GM12878 (cell line): Measurements from ENCODE around the gene NUMA1. TPM values are rescaled to one million over a fixed set of nuclear protein-coding genes. Genes with fewer than 3 reads are reported as not detected.
A peak's percentile ranks its signal among the peaks of the same experiment; 100 is the strongest.

Experiments used
- ATAC-seq: fragments of 200-7000 bp; cut with Tn5 transposase; 3 replicates; pipeline ENCODE4 v1.9.1; 2020; ENCODE audit warnings: mild to moderate bottlenecking, moderate library complexity
- BruUV-seq: library from RNA; stranded (reverse); fragments of 400-500 nt; replicated peaks from 2 replicates; lab custom pipeline; 2021; lab: Mats Ljungman, UMichigan
- CTCF ChIA-PET: fragments of 300-600 bp; sonication (Branson Sonifier 250); formaldehyde crosslinking; extraction: SDS; loops from one replicate; lab custom pipeline; 2021; ENCODE audit warnings: inconsistent platforms; lab: Yijun Ruan, JAX
- POLR2A ChIA-PET: fragments of 350-600 bp; formaldehyde crosslinking; extraction: SDS; loops from one replicate; lab custom pipeline; 2021; ENCODE audit warnings: inconsistent platforms; lab: Charles Lee
- RAD21 ChIA-PET: fragments of 300-600 bp; sonication (Branson Sonifier 250); formaldehyde crosslinking; loops from one replicate; lab custom pipeline; 2023; ENCODE audit warnings: antibody characterized with exemption; ENCODE audit not compliant: unreplicated experiment; lab: Charles Lee
- SMC1A ChIA-PET: fragments of 300-600 bp; sonication (Branson Sonifier 250); formaldehyde crosslinking; loops from one replicate; lab custom pipeline; 2023; ENCODE audit not compliant: unreplicated experiment, uncharacterized antibody; lab: Charles Lee
- DNase-seq: peaks from one replicate; pipeline ENCODE4 v3.0.0-alpha.2; 2011; ENCODE audit warnings: low read depth, low spot score
- FAIRE-seq: peaks from 3 replicates; lab custom pipeline; 2011; peaks lifted over from hg19 to GRCh38; lab: Jason Lieb, UNC
- H2AFZ ChIP-seq: 2 replicates; pipeline ENCODE4 v1.6.0; 2011; ENCODE audit warnings: low read depth, low read length, control low read depth; ENCODE audit not compliant: control insufficient read depth
- H3K27ac ChIP-seq: 2 replicates; pipeline ENCODE4 v1.5.1; 2011; ENCODE audit warnings: control low read depth; ENCODE audit not compliant: control insufficient read depth, insufficient read depth
- H3K27me3 ChIP-seq, 2 experiments: replicated peaks in 1 of 2; 2 replicates each; pipeline versions ENCODE4 v1.6.0 to v1.6.1; 2011; ENCODE audit warnings: low read length in 1 of 2; ENCODE audit not compliant: control insufficient read depth in 2 of 2, insufficient read depth in 2 of 2
- H3K36me3 ChIP-seq, 2 experiments: 2 replicates each; pipeline ENCODE4 v1.5.1; 2011; ENCODE audit warnings: low read length in 1 of 2; ENCODE audit not compliant: control insufficient read depth in 2 of 2, insufficient read depth in 2 of 2
- H3K4me1 ChIP-seq: 2 replicates; pipeline ENCODE4 v1.6.1; 2011; ENCODE audit warnings: mild to moderate bottlenecking, low read length, moderate library complexity, mixed read lengths; ENCODE audit not compliant: control insufficient read depth, insufficient read depth
- H3K4me2 ChIP-seq: 2 replicates; pipeline ENCODE4 v1.6.0; 2011; ENCODE audit warnings: control low read depth; ENCODE audit not compliant: control insufficient read depth, insufficient read depth
- H3K4me3 ChIP-seq: fragments of 200-600 bp; sonication (generic); 2 replicates; pipeline ENCODE4 v1.5.1; 2016
- H3K79me2 ChIP-seq: 2 replicates; pipeline ENCODE4 v1.6.0; 2011; ENCODE audit warnings: low read length; ENCODE audit not compliant: control insufficient read depth, insufficient read depth
- H3K9ac ChIP-seq: 2 replicates; pipeline ENCODE4 v1.8.0; 2011; ENCODE audit warnings: low read length, control low read depth, mixed read lengths; ENCODE audit not compliant: control insufficient read depth, insufficient read depth
- H3K9me3 ChIP-seq: replicated peaks from 3 replicates; pipeline ENCODE4 v1.5.1; 2011; ENCODE audit warnings: mild to moderate bottlenecking, low read length; ENCODE audit not compliant: control insufficient read depth, insufficient read depth
- H4K20me1 ChIP-seq: 2 replicates; pipeline ENCODE4 v1.6.0; 2011; ENCODE audit not compliant: control insufficient read depth, insufficient read depth
- POU2F2 ChIP-seq: IDR thresholded peaks from 3 replicates; pipeline ENCODE4 v1.6.1; 2011; ENCODE audit warnings: low read depth, mild to moderate bottlenecking, low read length, borderline replicate concordance
- SMAD5 ChIP-seq: IDR thresholded peaks from 2 replicates; pipeline ENCODE4 v1.6.1; 2016; ENCODE audit warnings: antibody characterized with exemption, low read depth
- SPI1 ChIP-seq: IDR thresholded peaks from 2 replicates; pipeline ENCODE4 v1.6.1; 2011; ENCODE audit warnings: low read depth, mild to moderate bottlenecking, low read length, moderate library complexity, borderline replicate concordance; ENCODE audit not compliant: insufficient read depth
- WGBS: methylation state at CpG from one replicate; pipeline ENCODE4 v1.1.6; 2016; ENCODE audit warnings: low lambda C conversion rate; ENCODE audit not compliant: insufficient replicate concordance, insufficient coverage; ENCODE audit errors: missing lambda C conversion rate; 5-methylcytosine and 5-hydroxymethylcytosine counted together
- in situ Hi-C: fragments of 300-500 bp; cut with MboI; formaldehyde crosslinking; loops from 9 replicates; pipeline ENCODE4 v1.14.3; 2018; ENCODE audit warnings: mixed read lengths
- intact Hi-C: fragments of 100-400 bp; cut with micrococcal nuclease; formaldehyde crosslinking; loops from one replicate; pipeline ENCODE4 v1.14.2; 2022; ENCODE audit not compliant: unreplicated experiment
- polyA plus RNA-seq, 11 experiments: library from polyadenylated mRNA; depleted of rRNA in 4 of 11; unstranded in 6 of 11; stranded (reverse) in 5 of 11; fragments of >200 nt; fragmentation: Nextera tagmentation in 4 of 11; fragmentation: Illumina TruSeq in 1 of 11; extraction: Ambion mirVana in 4 of 11; extraction: Trizol in 1 of 11; gene quantifications; 1 replicate in 1 of 11; 2 replicates in 10 of 11; pipeline versions ENCODE4 v1.2.1 to v1.2.3, GENCODE V29; 2011 to 2016; ENCODE audit warnings: inconsistent platforms in 2 of 11, missing spikeins in 2 of 11, low read depth in 1 of 11
- total RNA-seq, 4 experiments: library from RNA; depleted of rRNA in 3 of 4; stranded (reverse); fragments of >200 nt in 3 of 4; fragmentation: Illumina TruSeq in 1 of 4; extraction: Trizol in 1 of 4; gene quantifications; 2 replicates each; pipeline versions ENCODE4 v1.2.1 to v1.2.3, GENCODE V29; 2013 to 2021

Gene NUMA1
- total and polyA plus RNA-seq, 10 of the 15 experiments (the other 5 are each of a cell fraction or from before 2014, with no cell fraction given): 5.5 to 111 (median 61.0) TPM

DNA sequence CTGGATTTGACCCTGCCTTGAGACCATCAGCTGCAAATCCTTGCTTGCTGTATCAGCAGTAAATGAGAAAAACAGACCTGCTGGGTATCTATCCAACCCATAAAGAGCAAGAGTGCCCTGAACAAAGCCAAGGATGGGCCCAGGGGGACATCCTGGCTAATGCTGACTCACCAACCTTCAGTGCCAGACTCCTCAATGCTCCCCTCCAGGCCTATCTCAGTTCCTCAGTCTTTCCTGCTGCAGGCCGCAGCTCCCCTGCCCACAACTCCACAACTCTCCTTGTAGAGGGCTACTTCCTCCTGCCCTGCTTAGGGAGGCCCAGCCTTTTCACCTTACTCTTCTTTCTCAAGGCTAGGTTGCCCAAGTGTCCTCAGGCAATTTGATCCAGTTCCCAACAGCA lies 20.1 kb upstream of the NUMA1 start:
- DNase-seq (no peak), FAIRE-seq (no peak), ATAC-seq (peak; percentile 1; the same call in 1 of the 3 replicates)
- ChIA-PET SMC1A (interaction anchor here (1.0 to 14.0 kb wide), 8 partner anchors 9 to 330 kb away, joined by 3 to 245 read pairs (median 8); partner anchors contain the start of gene ANAPC15), RAD21 (interaction anchor here (1.2 to 2.9 kb wide), 5 partner anchors 9 to 331 kb away, joined by 3 to 14 read pairs (median 4); no protein-coding TSS in a partner anchor), POLR2A (interaction anchor here (0.5 to 1.3 kb wide), 5 partner anchors 9 to 70 kb away, joined by 3 to 6 read pairs (median 4); no protein-coding TSS in a partner anchor), CTCF (interaction anchor here (1.1 to 14.0 kb wide), 8 partner anchors 10 to 330 kb away, joined by 3 to 416 read pairs (median 9); no protein-coding TSS in a partner anchor)
- intact Hi-C loops (no loop called here), in situ Hi-C loops (no loop called here)
- Histone ChIP-seq H3K4me1 (peaks cover 21% of the 10 kb centered on the region), H2AFZ (no peak overlapping the region), H3K4me2 (peak overlapping the region; percentile 95), H3K9me3 (no peaks in the 10 kb centered on the region), H3K27me3 (no peaks in the 10 kb centered on the region), H3K9ac (peak overlapping the region; percentile 15; the same call in 1 of the 2 replicates), H3K27ac (peak overlapping the region; percentile 57), H3K4me3 (peak overlapping the region; percentile 94; the same call in 1 of the 2 replicates), H3K79me2 (peaks cover 44% of the 10 kb centered on the region), H3K36me3 (peaks cover 14 to 16% of the 10 kb centered on the region in 2 experiments; a peak in 3 of 4 replicates), H4K20me1 (no peaks in the 10 kb centered on the region)
- peak; percentile 51; the same call in 1 of the 2 replicates for TF ChIP-seq SPI1
- TF ChIP-seq POU2F2: no peak
- WGBS: 100% methylated on average over 1 of the region's 1 CpG
- no TSS peak for BruUV-seq

DNA sequence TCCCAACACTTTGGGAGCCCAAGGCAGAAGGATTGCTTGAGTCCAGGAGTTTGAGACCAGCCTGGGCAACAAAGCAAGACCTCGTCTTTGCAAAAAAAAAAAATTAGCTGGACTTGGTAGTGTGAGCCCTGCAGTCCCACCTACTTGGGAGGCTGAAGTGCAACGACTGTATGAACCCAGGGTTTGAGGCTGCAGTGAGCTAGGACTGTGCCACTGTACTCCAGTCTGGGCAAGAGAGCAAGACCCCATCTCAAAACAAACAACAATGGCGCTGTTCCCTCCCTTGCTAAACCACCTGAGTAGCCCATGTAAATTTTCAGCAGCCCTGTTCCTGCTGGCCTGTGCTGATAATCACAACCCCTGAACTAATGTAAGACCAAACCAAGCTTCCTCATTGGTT lies 19.7 kb upstream of the NUMA1 start:
- WGBS: 68% methylated on average over 3 of the region's 3 CpGs
- peak overlapping the region; percentile 15; the same call in 1 of the 2 replicates for H3K9ac ChIP-seq
- no peak for TF ChIP-seq SMAD5
- peak overlapping the region; percentile 94; the same call in 1 of the 2 replicates for H3K4me3 ChIP-seq
- peak overlapping the region; percentile 95 for H3K4me2 ChIP-seq
- SMC1A ChIA-PET: interaction anchor here (0.8 to 14.0 kb wide), 7 partner anchors 9 to 315 kb away, joined by 3 to 245 read pairs (median 6); partner anchors contain the start of gene ANAPC15
- peak overlapping the region; percentile 57 for H3K27ac ChIP-seq
- CTCF ChIA-PET: interaction anchor here (1.1 to 14.0 kb wide), 5 partner anchors 9 to 73 kb away, joined by 3 to 416 read pairs (median 6); no protein-coding TSS in a partner anchor
- no peaks in the 10 kb centered on the region for H4K20me1 ChIP-seq
- H3K4me1 ChIP-seq: peaks cover 21% of the 10 kb centered on the region
- FAIRE-seq: no peak
- intact Hi-C loops: no loop called here
- H3K36me3 ChIP-seq: peaks cover 16 to 18% of the 10 kb centered on the region in 2 experiments; a peak in 3 of 4 replicates
- H3K27me3 ChIP-seq: no peaks in the 10 kb centered on the region
- POLR2A ChIA-PET: interaction anchor here (0.5 to 1.3 kb wide), 2 partner anchors 43 to 70 kb away, joined by 3 to 4 read pairs; no protein-coding TSS in a partner anchor
- no peak for ATAC-seq
- BruUV-seq: no TSS peak
- DNase-seq: no peak
- RAD21 ChIA-PET: interaction anchor here (0.8 to 2.9 kb wide), 6 partner anchors 9 to 331 kb away, joined by 3 to 14 read pairs (median 4); no protein-coding TSS in a partner anchor
- peaks cover 44% of the 10 kb centered on the region for H3K79me2 ChIP-seq
- H3K9me3 ChIP-seq: no peaks in the 10 kb centered on the region
- in situ Hi-C loops: no loop called here
- no peak overlapping the region for H2AFZ ChIP-seq
